ENCODE results near the gene PINLYP.

- TF ChIP-seq YY1 (IDR thresholded peaks at IDR 0.05; ENCODE audit: insufficient read depth, insufficient read length) = no peak
- no peak for TF ChIP-seq SUZ12 (IDR thresholded peaks at IDR 0.05; ENCODE audit: extremely low read depth, insufficient read depth, insufficient read length)
- TF ChIP-seq ZNF274 (IDR thresholded peaks at IDR 0.05; ENCODE audit: low read depth, low read length) = no peak
Observed at GRCh38 chr19:43545276-43545675, 30.3 kb upstream of the PINLYP start.
